GM12872 (cell line): ENCODE results near the gene PPP1R1B.

Experiments used
- TF ChIP-seq, protein P1 (sequence below): IDR thresholded peaks from 3 replicates; pipeline ENCODE4 v1.5.1; 2011; ENCODE audit warnings: low read depth, mild to moderate bottlenecking, low read length, moderate library complexity; ENCODE audit not compliant: insufficient read depth

PPP1R1B gene

GRCh38 chr17:39647256-39647655, 20.5 kb downstream of the PPP1R1B start:
- TF ChIP-seq, protein P1, sequence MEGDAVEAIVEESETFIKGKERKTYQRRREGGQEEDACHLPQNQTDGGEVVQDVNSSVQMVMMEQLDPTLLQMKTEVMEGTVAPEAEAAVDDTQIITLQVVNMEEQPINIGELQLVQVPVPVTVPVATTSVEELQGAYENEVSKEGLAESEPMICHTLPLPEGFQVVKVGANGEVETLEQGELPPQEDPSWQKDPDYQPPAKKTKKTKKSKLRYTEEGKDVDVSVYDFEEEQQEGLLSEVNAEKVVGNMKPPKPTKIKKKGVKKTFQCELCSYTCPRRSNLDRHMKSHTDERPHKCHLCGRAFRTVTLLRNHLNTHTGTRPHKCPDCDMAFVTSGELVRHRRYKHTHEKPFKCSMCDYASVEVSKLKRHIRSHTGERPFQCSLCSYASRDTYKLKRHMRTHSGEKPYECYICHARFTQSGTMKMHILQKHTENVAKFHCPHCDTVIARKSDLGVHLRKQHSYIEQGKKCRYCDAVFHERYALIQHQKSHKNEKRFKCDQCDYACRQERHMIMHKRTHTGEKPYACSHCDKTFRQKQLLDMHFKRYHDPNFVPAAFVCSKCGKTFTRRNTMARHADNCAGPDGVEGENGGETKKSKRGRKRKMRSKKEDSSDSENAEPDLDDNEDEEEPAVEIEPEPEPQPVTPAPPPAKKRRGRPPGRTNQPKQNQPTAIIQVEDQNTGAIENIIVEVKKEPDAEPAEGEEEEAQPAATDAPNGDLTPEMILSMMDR: no peak

DNA sequence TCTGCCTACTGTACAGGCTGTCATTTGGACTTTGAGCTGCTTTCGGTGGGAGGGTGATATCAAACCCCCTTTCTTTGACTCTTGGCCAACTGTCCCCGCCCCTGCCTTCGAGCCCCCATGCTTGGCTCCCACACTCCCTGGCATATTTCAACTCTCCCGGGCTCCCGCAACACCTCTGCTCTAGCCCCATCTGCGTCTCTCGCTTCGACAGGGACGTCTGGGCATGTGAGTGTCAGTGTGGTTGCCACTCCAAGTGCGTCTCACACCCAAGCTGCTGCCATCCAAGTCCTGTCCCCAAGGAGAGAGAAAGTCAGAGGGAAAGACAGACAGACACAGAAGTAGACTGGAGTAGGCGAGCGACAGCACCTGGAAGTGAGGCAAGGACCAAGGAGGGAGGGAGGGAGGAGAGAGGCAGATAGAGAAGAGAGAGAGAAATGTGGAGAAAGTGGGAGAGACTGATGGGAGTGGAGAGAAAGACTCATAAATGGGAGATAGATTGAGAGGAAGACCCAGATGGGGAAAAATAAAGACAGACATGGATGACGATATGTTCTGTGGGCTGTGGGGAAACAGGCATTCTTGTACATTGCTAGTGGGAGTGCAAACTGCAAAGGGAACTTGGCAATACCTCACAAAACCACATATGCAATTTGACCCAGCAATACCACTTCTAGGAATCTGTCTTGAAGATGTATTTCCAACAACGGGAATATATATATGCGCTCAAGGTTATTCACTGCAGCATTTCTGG, 22.0 kb downstream of the PPP1R1B start:
- TF ChIP-seq, protein P1: no peak

GRCh38 chr17:39650121-39650579, 23.4 kb downstream of the PPP1R1B start:
- TF ChIP-seq, protein P1: no peak

- TF ChIP-seq, protein P1: no peak
Observed at GRCh38 chr17:39651923-39652586, 25.3 kb downstream of the PPP1R1B start.

DNA sequence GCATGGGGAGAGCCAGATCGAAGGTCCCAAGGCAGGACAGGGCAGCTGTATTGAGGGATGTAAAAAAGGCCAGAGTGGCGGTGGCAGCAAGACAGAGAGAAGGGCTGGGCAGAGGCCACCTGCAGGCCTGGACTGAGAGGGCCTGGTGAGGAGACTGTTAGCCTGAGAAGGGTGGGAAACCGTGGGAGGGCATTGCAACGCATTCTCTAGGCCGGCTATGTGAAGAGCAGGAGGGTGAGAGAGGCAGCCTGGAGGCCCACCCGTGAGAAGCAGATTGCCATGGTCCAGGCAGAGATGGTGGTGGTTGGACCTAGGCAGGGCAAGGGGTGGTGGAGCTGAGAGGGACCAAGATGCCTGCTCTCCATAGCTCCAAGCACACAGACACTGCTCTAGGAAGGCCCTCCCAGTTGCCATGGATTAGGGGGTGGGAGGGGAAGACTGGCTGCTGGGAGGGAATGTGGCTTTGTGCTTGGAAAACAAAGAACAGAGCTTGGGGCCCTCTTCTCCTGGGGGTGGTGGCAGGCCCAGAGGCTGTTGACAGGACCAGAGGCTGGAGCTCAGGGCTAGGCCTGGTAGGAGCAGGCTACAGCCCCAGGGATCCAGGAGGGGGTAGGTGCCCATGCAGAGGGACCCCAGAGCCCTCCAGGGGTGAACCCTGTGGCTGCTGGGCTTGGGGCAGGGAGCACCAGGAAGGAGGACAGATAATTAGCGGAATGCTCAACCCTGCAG, 26.0 kb downstream of the PPP1R1B start:
- TF ChIP-seq, protein P1: no peak

DNA sequence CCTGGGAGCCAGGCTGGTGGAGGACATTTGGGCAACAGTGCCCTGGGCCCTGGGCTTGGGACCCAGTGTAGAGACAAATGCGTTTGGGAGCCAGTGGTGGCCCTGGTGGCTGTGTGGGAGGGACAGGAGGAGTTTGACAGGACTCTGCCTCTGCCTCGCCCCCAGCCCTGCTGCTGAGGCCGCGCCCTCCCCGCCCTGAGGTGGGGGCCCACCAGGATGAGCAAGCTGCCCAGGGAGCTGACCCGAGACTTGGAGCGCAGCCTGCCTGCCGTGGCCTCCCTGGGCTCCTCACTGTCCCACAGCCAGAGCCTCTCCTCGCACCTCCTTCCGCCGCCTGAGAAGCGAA, 26.5 kb downstream of the PPP1R1B start:
- TF ChIP-seq, protein P1: no peak

DNA sequence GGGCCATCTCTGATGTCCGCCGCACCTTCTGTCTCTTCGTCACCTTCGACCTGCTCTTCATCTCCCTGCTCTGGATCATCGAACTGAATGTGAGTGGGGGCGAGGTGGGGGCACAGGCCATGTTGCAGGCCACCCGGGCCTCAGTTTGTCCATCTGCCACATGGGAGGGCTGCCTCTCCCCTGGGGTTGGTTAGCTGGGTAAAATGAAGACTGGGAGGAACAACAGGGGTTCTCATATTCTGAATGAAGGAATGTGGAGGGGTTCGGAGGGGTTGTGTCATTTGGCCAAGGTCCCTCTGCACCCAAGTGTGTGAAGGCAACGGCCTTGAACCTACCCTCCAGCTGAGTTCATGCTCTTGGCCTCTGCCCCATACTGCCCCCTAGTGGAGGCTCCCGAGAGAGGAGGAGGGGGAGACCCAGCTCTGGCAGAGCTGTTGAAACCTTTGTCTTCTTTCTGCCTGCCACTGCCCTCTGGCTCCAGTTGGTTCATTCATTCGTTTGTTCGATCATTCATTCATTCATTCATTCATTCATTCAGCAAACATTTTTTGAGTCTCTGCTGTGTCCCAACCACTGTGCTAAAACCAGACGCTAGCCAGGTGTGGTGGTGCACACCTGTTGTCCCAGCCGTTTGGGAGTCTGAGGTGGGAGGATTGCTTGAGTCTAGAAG, 27.0 kb downstream of the PPP1R1B start:
- TF ChIP-seq, protein P1: peak; percentile 100
